Ammon's horn (tissue), 1 donor: ENCODE results near the gene CSGALNACT2.
"Not testable (repeated sequence)": the region's sequence is repeated elsewhere in the genome, so short reads cannot be mapped to it uniquely, and the experiment has no call there.

Experiments
- DNase-seq: peaks from one replicate; pipeline ENCODE4 v3.0.0-alpha.2; 2016; ENCODE audit warnings: low spot score

CSGALNACT2 gene

DNA sequence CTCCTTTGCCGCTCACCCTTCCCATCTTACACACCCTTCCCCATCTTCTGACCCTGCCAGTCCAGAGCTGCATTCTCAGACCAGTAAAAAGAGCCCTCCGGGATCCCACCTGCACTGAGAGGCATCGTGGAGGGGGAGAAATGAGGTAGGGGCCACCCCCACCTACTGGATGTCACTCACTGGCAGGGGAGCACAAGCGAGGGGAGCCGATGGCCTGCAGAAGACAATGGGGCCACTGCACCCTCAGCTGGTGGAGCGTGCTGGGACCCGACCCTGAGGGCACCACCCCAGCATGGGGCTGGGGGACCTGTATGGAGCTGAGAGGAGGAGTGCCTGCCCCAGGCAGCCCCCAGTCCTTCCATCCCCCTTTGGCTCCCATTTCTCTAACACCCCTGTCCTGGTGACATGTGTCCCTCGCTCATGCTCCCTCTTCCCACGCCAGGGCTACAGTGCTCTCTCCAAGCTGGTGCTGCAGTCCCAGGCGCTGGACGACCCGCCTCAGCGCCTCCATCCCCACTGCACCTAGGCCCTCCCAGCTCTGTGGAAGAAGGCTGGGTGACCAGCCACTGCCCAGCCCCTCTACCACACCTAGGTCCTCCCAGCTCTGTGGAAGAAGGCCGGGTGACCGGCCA, 78.8 kb downstream of the CSGALNACT2 start:
- DNase-seq, result no peak

DNA sequence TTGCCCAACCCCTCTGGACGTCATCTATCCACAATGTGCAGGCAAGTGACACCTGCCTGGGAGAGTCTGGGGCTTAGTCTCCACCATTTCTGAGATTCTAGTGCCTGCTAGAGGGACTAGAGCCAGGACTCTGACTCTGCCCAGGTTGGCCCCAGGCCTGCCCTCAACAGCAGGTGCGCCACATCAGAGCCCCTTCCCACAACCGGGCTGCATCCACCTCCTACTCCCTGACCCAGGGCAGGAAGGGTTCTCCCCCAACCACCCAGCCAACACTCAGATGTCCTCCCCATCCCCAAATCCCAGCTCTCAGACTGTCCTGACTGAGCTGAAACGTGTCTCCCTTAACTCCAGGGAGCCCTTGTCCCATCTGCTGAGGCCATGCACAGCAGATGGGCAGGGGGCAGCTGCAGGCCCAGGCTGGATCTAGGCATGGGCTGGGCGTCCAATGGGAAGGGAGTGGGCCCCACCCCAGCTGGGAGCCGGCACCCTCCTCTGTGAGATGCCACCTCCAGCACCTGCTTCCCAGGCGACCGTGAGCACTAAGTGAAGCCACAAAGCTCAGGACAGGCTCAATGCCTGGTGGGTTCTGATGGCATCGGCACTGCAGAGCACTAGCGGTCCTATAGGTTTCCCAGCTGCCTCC, 79.4 kb downstream of the CSGALNACT2 start:
- DNase-seq, result no peak

DNA sequence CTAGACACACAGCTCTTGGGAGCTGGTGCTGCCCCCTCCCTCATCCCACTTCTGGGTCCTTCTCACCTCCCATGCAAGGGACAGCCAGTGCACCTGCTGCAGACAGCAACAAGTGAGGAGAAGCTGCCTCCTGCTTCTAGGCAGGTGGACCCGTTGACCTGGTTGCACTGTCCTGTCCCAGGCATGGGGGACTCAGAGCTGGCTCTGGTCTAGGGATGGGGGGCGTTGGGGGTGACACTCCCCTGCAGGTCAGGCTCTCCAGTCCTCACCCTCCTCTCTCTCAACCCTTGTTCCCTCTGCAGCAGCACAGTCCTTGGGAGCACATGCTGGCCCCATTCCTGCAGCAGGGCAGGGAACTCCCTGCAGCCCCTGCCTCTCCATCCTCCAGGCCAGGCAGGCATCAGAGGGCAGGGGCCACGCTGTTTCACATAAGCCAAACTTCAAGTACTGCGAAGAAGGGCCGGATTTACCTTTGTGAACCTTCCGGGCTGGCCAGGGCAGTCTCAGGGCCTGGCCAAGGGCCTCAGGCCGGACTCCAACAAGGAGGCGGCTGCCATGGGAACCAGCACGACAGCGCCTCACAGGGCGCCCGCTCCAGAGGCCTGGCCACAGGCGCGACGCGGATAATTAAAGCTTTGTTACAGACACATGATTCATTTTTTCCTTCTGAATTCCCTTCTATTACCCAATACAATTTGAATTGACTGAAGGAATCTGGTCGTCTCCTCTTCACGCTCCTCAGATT, 80.1 kb downstream of the CSGALNACT2 start:
- peak; percentile 71 for DNase-seq

DNA sequence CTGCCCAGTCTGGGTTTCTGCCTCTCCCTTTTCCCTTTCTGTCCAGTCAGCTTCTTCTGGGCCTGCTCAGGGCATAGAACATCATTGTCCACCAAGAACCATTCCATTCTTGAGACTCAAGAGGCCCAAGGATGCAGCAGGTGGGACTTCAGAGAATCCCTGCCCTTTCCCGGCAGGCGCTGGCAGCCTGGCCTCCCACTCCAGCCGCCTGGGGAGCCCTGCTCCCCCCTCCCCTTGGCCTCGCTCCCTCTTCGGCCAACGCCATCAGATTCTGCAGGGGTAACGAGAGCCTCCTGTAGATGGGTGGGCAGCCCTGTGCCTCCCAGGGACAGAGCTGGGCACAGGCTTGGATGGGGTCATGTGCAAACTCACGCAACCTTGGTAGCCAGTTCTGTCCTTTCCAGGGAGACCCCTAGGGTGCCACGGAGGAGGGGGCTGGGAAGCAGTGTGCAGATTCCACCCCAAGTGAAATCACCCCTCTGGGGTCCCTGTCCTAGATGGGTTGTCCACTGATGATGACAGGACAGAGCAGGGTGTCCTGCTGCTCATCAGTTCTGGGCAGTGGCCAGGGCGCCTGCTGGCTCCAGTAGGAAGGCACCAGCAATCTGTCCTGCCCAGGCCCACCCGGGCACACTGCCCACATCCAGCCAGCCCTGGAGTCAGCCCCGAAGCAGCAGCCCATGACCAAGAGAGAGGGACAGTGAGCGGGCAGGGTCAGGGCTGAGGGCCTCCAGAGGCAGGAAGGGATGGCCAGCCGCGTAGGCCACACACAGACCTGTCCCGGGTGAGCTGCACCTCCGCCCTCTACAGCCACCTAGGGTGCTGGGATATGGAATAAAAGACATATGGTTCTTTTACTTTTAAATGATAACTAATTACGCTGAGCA, 80.9 kb downstream of the CSGALNACT2 start:
- no peak for DNase-seq

DNA sequence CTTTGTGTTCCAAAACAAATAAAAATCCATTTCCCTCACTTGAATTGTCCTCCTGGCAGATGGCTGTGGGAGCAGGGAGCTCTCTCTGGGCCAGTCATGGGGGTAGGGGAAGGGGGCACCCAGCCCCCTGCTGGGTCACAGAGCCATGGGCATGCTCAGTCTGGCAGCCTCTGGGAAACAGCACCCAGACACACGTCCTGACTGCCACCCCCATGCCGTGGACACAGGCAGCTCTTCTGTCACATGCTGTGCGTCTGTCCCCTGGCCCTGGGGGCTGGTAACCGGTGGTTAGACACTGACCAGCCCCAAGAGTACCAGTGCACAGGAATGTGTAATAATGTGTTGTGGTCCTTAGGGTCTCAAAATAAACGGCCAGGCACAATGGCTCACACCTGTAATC, 81.6 kb downstream of the CSGALNACT2 start:
- DNase-seq, result no peak

DNA sequence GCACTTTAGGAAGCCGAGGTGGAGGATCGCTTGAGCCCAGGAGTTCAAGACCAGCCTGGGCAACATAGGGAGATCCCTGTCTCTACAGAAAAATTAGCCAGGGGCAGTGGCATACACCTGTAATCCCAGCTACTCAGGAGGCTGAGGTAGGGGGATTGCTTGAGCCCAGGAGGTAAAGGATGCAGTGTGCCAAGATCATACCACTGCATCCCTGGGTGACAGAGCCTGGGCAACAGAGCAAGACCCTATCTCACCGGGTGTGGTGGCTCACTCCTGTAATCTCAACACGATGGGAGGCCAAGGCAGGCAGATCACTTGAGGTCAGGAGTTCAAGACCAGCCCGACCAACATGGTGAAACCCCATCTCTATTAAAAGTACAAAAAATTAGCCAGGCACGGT, 82.0 kb downstream of the CSGALNACT2 start:
- not testable (repeated sequence) for DNase-seq

DNA sequence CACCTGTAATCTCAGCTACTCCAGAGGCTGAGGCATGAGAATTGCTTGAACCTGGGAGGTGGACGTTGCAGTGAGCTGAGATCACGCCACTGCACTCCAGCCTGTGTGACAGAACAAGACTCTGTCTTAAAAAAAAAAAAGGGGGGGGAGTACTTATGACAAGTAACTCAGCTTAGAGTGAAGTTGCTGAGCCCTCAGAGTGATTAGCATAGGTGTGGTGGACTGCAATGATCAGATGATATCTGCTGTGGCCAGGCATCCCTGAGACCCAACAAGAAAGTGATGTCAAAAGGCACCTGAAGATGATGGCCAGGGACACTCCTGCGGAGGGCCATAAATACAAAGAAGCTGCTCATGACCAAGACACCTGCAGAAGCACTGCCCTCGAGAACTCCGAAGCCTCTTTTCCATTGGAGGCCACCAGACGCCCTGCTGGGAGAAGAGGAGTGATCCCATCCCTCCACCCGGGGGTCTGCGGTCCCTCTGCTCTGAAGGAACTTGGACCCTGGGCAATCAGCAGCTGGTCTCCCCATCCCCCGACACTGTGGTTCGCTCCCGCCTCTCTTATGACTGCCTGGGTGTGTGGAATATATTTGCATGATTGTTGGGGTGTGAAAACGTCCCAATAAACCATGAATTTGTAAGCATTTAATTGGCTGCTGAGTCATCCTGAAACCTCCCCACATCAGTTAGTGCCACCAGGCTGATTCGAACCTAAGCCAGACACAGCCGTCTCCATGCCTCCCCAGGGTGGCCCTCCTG, 82.6 kb downstream of the CSGALNACT2 start:
- DNase-seq, result no peak

DNA sequence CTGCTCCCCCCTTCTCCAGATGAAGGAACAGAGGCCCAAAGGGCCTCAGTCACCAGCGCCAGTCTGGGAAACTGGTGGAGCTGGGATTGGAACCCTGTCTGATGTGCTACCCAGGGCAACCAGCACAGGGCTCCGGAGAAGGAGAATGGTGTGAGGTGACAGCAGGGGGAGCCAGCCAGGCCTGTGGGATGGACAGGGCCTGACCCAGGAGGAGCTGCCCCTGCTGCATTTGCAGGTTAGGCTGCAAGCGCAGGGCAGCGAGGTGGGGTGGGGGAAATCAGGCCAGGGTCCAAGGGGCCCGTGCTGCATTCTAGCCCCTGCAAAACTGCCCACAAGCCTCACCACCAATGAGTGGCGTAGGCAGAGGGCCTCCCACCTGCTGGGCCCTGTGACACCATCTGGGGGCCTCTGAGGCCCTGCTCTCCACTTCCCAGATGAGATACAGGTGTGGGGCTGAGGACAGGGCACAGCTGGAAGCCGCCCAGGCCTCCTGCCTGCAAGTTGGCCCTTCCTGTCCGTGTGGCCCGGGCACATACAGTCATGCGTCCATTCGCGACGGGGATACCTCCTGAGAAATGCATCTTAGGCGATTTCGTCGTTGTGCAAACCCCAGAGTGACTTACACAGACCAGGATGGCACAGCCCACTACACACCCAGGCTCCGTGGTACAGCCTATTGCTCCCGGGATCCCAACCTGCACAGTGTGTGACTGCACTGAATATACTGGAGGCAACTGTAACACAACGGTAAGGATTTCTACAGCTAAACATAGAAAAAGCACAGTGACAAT, 83.4 kb downstream of the CSGALNACT2 start:
- DNase-seq, result no peak

DNA sequence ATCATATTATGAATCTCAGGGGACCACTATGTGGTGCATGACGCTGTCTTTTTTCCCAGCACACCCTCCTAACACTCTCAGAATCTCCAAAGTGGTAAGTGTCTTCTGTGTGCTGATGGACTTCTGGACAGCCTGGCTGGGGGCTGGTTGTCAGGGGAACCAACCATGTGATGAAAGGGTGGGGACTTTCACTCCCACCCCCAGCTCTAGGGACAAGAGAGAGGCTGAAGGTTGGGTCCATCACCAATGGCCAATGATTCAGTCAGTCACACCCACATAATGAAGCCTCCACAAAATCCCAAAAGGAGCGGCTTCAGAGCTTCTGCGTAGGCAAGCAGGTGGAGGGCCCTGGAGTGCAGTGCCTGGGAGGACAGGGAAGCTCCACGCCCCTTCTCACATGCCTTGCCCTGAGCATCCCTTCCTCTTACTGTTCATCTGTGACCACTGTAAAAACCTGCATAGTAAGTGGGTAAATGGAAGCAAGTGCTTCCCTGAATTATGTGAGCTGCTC, 84.0 kb downstream of the CSGALNACT2 start:
- no peak for DNase-seq

DNA sequence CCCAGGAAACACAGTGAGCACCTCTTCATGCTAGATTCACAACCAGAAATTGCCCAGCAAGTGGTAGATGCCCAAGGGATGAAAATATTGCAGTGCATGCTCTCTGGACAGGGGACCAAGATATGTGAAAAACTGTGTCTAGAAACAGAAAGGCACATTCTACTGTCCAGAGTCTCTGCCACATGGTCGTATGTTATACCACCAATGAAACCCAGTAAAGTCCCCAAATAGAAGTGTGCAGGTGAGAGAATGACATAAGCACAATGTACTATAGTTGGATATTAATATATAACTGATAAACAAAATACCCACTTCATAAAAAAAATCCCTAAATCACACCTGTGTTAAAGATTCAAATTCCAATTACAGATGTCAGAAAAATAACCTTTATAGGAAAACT, 84.8 kb downstream of the CSGALNACT2 start:
- DNase-seq, result no peak

DNA sequence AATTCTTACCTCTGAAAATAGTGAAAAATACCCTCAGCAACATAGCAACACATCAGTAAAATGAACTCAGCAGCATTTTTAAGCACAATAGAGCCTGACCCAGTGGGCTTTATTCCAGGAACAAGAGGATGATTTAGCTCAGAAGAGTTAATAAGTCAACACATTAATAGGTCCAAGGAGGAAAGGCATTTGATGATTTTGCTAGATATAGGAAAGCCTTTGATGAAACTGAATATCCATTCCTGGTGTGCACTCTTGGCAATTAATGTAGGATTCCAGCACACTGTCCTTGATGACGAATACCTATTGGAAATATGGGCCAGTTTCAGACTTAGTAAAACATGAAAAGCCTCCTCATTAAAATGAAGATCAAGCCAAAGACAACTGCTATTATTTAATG, 86.1 kb downstream of the CSGALNACT2 start:
- no peak for DNase-seq

DNA sequence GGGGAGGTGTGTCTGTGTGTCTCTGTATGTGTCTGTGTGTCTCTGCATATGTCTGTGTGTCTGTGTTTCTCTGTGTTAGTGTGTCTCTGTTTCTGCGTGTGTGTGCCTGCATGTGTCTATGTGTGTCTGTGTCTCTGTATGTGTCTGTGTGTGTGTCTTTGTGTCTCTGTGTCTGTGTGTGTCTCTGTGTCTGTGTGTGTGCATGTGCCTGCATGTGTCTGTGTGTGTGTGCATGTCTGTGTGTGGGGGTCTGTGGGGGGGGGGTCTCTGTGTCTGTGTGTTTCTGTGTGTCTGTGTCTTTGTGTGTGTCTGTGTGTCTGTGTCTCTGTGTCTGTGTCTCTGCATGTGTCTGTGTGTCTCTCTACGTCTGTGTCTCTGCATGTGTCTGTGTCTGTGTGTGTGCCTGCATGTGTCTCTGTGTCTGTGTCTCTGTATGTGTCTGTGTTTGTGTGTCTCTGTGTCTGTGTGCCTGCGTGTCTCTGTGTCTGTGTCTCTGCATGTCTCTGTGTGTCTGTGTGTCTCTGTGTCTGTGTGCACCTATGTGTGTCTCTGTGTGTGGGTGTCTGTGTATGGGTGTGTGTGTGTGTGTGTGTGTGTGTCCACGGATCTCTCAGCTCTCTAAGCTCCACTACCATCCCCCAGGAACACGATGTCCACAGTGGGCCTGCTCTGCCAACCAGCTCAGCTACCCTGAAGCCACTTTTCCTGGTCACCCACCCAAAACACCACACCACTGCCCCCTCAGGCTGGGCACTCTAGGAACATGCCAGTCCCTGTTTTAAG, 87.0 kb downstream of the CSGALNACT2 start:
- DNase-seq, result no peak

DNA sequence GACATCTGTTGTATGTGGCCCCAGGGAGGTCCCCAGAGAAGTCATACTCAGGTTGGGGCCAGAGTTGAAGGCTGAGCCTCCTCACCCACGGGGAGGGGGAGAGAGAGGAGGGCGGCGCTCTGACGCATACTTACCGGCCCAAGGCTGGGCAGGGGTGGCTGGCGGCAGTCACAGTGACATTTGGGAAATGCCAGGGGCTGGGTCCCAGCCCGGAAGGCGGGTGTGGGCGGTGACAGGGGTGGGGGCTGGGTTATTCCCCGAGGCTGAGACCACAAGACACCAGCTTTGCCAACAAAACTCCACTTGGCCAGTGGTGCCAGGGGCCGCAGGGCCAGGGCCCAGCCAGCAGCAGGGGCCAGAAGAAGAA, 87.5 kb downstream of the CSGALNACT2 start:
- no peak for DNase-seq

DNA sequence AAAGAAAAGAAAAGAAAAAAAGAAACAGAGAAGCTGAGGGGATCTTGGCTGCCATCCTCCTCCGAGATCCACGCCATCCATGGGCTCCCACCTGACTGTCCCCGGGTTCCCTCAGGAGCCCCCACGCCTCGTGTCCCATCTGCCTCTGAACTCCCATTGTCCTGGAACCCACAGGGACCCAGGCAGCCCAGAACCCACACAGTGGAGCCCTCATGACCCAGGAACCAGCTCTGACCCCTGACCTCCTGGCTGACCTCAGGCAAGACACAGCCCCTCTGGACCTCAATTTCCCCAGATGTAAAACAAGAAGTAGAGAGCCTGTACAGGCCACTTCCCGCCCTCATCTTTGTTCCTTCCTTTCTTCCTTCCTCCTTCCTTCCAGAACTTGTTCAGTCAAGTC, 88.2 kb downstream of the CSGALNACT2 start:
- no peak for DNase-seq

DNA sequence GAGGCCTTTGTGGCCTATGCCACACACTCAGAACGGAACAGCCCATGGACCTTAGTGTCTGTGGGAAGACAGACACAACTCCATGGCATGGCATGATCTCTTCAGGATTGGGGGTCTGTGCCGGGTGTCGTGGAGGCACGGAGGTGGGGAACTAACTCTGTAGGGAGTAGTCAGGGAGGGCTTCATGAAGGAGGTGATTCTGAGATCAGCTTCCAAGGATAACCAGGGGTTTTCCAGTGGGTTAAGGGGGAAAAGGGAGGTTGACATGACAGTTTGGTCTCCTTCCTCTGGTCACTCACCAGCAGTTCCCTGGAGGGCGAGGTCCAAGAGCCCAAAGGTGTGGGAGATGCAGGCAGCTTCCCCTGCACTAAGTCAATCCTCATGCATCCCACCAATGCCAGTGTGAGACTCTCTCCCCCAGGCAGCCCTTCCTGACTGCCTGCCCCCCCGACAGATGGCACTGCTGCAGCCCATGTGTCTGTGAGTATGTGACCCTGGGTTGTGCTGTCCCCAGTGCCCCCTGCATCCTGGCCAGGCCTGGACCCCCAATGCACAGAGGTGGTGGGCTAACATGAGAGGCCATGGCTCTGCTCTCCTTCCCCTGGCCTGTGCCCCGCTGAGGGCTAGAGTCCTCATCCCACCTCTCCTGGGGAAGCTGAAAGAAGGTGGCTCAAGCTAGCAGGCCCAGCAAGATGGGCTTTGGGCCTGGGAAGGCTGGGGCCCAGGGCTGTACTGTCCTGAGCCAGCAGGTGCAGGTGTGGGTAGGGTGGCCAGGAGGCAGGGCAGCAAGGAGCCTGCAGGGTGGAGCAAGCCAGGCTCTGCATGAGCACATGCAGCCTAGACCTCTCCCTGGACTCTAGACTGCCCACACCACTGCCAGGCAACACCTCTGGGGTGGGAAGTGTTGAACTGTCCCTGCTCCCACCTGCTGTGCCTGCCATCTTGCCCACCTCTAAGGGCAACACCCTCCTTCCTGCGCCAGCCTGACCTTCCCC, 88.9 kb downstream of the CSGALNACT2 start:
- DNase-seq, result no peak

DNA sequence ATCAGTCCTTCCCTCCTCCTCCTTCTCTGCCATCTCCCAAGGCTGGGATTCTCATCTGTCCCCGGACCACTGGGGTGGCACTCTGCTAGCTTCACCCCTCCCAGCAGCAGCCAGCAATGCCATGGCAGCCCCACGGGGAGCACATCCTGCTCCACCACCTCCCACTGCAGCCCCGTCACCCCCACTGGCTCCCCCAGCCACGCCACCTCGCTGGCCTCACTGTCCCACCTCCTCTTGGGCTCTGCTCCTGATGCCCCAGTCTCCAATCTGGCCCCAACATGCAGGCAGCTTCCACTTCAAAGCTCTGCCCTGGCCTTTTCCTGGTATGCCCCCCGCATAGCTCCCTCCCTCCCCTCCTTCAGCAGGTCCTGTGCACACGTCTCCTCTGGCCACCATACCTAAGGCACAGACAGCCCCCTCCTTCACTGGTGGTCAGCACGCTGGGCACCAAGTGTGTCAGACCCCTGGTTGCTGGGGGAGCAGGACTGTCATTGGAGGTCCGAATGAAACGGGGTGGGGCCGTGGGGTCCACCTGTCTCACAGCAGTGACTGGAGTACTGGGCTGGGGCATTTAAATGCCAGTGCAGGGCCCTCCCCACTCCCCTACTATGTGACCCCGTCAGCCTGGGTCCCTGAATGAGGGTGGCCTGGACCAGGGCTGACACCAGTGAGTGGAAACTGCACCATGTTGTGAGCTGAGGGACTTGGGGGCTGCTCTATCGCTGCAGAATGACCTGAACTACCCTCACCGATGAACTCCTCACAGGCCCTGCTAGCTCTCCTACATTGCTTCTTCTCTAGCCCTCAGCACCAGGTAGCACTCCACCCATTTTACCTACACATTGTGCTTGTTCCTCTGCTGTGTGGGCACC, 89.9 kb downstream of the CSGALNACT2 start:
- no peak for DNase-seq

DNA sequence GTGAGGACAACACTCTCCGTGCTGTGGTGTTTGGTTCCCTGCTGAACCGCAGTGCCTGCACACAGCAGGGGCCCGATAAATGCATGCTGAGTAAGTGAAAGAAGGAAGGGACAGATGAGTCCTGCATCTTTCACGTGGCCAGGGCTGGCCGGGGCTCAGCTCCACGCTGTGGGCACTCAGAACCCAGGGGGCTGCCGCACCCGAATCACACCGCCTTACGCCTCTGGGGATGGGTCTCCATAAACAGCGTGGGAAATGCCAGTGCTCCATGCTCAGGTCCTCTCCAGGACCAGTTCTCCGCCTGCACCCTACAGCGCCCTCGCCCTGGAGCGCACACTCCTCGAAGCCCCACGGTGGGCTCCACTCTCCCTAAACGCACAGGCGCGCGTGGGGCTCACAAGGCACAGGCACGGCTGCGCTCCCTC, 90.5 kb downstream of the CSGALNACT2 start:
- no peak for DNase-seq
